IPS-11a (cell line): ENCODE results near the gene RTEL1.
A peak's percentile ranks its signal among the peaks of the same experiment; 100 is the strongest.
"Not testable (repeated sequence)": the region's sequence is repeated elsewhere in the genome, so short reads cannot be mapped to it uniquely, and the experiment has no call there.

Experiments used
- H3K4me3 ChIP-seq: one replicate; pipeline ENCODE4 v1.5.1; 2013; ENCODE audit warnings: low read depth, low read length, control low read depth

Gene RTEL1, protein sequence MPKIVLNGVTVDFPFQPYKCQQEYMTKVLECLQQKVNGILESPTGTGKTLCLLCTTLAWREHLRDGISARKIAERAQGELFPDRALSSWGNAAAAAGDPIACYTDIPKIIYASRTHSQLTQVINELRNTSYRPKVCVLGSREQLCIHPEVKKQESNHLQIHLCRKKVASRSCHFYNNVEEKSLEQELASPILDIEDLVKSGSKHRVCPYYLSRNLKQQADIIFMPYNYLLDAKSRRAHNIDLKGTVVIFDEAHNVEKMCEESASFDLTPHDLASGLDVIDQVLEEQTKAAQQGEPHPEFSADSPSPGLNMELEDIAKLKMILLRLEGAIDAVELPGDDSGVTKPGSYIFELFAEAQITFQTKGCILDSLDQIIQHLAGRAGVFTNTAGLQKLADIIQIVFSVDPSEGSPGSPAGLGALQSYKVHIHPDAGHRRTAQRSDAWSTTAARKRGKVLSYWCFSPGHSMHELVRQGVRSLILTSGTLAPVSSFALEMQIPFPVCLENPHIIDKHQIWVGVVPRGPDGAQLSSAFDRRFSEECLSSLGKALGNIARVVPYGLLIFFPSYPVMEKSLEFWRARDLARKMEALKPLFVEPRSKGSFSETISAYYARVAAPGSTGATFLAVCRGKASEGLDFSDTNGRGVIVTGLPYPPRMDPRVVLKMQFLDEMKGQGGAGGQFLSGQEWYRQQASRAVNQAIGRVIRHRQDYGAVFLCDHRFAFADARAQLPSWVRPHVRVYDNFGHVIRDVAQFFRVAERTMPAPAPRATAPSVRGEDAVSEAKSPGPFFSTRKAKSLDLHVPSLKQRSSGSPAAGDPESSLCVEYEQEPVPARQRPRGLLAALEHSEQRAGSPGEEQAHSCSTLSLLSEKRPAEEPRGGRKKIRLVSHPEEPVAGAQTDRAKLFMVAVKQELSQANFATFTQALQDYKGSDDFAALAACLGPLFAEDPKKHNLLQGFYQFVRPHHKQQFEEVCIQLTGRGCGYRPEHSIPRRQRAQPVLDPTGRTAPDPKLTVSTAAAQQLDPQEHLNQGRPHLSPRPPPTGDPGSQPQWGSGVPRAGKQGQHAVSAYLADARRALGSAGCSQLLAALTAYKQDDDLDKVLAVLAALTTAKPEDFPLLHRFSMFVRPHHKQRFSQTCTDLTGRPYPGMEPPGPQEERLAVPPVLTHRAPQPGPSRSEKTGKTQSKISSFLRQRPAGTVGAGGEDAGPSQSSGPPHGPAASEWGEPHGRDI (N-terminal part only)

DNA sequence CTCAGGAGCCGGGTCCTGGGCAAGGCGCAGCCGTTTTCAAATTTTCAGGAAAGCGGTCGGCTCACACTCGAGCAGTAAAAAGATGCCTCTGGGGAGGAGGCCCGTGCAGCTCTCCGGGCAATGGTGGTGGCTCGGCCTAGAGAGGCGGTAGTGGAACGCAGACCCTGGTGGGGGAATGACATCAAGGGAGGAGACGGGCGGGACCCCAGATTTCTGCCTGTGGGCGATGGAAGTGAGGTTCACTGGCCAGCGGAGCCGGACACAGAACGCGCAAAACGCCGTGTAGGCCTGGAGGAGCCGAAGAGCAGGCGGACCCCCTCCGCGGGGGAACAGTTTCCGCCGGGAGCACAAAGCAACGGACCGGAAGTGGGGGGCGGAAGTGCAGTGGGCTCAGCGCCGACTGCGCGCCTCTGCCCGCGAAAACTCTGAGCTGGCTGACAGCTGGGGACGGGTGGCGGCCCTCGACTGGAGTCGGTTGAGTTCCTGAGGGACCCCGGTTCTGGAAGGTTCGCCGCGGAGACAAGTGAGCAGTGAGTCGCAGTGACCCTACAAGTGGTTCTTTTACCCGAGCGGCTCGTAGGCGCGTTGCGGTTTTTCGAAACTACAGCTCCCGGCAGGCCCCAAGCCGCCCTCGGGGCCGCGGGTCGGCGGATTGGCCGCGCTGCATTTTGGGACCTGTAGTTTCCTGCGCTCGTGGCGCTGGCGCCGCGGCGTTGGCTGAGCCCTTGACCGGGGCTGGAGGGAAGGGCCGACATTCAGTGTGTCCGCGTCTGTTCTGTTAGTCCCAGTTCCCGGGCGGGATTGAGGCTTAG is at the start of gene RTEL1:
Gene RTEL1, plus strand, starts transcription at position 376 of the 812 bp plus-strand sequence. CDS start 1,091 bp downstream, outside the sequence.
- H3K4me3 ChIP-seq = peak within 1 kb of the TSS; percentile 95

DNA sequence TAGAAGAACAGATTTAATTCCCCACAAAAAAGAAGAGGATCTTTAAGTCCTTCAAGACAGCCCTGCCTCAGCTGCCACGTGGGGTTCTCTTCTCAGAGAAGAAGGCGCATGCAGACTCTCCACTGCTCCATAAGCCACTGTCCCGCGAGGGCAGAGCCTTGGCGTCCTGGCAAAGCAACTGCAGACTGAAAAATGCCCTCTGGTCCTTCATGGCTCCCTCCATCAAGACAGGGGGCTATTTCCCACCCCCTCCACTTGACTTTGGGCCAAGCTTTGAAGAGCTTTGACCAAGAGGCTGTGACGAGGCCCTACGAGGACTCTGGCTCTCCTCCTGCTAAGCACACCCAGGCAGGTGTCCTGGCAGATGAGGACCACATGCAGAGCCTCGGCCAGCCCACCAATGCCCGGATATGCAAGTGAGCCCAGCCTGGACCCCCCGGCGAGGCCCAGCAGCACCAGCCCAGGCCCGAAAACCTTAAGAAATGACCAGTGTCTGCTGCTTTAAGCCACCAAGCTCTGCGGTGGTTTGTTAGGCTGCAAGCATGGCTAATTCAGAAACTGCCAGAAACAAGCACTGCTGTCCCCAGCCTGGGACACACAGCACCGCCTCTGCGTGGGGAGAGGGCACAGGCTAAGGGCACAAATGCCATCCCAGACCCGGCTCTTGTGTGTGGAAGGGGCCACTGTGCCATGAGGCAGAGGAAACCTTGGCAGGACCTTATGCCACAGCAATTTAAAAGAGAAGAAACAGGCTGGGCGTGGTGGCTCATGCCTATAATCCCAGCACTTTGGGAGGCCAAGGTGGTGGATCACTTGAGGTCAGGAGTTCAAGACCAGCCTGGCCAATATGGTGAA is 47.3 kb upstream of the RTEL1 start:
- H3K4me3 ChIP-seq = no peak overlapping the region

DNA sequence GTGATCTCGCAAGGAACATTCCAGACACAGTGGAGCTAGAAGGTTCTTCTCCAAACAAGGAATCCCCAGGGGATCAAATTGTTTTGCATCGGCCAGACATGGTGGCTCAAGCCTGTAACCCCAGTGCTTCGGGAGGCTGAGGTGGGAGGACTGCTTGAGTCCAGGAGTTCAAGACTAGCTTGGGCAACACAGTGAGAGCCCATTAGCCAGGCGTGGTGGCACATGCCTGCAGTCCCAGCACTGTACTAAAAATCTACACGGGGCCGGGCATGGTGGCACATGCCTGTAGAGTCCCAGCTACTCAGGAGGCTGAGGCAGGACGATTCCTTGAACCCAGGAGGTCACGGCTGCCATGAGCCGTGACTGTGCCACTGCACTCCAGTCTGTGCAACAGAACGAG is 46.5 kb upstream of the RTEL1 start:
- no peak overlapping the region for H3K4me3 ChIP-seq

DNA sequence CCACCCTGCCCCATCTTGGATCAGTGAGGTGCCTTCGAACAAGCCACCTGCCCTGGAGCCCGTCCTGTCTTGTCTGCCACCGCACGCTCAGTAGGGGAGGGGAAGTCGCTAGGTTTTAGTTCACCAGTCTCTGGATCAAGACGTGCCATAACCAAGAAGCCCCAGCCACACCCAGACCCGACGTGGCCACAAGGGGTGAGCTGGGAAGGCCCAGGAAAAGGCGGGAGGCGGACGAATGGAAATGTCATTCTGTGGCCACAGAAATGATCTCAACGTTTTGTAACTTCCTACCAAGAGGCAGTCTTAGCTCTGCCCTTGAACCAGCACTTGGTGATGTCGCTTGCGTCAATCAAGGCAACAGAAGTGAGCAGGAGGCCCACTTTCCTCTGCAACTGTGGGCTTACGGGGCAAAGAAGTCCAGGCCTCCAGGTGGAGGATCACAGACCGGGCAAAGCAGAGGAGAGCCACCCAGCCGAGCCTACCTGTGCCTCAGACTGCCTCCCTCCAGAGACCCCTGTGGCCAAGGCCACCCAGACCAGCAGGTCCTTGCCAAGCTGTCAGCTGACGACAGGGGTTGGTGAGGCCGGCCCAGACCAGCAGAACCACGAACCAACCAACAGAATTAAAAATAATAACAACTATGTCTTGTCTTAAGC is 45.7 kb upstream of the RTEL1 start:
- no peak overlapping the region for H3K4me3 ChIP-seq

DNA sequence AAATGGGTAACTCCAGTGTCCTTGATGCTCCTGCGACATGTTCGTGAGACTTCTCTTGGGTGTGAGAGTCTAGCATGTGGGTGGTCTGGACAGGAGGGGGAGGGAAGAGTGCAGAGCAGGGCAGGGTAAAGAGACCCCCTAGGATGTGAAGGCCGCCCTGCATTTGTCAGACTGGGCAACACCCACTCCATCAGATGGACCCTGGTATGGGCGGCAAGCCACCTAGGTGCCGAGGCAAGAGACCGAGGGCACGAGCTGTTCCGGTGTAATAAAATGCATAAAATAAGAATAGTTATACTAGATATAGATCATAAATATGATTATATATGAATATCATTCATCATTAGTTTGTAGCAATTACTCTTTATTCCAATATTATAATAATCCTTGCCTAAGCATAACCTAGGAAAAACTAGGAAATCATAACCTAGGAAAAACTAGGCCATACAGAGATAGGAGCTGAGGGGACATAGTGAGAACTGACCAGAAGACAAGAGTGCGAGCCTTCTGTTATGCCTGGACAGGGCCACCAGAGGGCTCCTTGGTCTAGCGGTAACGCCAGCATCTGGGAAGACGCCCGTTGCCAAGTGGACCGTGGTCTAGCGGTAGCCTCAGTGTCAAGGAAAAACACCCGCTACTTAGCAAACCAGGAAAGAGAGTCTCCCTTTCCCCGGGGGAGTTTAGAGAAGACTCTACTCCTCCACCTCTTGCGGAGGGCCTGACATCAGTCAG is 44.1 kb upstream of the RTEL1 start:
- H3K4me3 ChIP-seq = not testable (repeated sequence)

DNA sequence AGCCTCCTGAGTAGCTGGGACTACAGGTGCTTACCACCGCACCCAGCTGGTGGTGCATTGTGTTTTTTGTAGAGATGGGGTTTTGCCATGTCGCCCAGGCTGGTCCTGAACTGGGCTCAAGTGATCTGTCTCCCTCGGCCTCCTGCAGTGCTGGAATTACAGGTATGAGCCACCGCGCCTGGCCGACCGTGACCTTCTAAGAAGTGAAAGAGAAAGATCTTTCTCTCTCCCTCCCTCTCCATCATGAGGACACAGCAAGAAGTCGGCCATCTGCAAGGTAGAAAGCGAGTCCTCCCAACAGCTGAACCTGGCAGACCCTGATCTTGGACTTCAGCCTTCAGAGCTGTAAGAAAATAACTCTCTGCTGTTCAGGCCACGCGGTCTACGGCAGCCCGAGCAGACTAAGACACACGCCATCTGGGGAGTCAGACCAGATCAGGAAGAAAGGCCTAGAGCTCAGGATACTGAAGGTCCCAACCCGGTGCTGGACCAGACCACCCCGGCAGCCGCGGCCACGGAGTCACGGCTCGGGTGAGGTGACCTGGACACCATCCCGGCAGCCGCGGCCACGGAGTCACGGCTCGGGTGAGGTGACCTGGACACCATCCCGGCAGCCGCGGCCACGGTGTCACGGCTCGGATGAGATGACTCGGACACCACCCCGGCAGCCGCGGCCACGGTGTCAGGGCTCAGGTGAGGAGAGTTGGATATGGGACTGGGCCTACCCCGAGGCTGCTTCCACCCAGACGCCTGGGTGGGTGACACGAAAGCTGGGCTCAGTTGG is 40.8 kb upstream of the RTEL1 start:
- no peak overlapping the region for H3K4me3 ChIP-seq

DNA sequence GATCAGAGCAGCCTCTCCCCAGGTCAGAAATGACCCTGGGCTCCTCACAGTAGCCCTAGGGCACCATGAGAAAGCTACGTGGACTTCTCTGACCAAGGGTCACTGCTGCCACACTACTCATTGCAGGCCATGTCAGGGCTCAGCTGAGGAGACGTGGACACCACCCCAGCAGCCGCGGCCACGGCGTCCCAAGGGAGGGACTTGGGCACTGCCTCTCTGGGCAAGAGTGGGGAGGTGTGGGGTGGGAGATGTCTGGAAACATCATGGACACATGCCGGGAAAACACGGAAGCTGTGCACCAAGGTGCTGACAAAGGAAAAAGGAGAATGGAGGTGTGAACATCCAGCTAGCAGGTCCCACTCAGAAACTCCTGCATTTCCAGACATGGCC is 40.2 kb upstream of the RTEL1 start:
- H3K4me3 ChIP-seq = no peak overlapping the region

DNA sequence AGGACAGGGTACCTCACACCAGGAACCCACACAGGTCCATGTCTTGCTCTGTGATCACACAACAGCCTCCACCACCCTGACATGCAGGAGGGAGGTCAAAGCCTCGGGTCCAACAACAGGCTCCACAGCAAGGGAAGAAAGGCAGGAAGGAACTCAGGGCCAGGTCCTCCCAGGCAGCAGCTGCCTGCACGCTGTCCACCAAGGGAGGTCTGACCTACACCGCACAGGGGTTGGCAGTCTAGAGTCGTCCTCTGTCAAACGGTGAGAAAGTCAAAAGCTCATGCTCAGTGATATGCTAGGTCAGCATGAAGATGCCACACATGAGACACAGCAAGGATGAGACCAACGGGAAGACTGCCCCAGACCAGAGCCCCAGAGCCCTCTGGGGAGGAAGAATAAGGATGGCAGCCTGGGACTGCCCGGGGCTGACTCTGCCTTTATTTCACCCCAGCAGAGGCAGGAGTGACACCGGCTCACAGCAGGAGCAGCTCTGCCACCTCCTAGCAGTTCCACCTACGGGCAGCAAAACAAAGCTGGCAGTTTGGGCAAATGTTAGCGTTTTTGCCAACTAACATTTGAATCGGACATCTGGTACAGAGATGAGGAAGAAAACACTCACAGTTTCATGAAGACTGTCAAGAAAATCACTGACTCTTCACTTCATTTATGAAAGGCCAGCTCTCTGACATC is 39.7 kb upstream of the RTEL1 start:
- no peak overlapping the region for H3K4me3 ChIP-seq

DNA sequence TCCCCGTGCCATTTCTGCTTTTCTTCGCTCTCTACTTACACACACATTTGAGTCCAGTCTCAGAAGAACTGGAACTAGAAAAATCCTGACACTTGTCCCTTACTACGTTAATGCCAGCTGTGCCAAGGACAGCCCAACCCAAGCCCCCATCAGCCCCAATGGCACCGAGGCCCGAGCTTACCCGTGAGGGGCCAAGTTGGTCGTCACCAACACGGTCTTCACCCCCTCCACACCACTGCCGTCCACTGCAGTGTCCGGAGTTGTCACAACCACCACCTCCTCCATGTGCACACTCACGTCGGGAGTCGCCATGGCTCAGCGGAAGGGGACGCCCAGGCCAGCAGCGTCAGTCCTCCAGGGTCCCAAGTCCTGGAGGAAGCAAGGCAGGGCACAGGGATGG is 39.0 kb upstream of the RTEL1 start:
- H3K4me3 ChIP-seq = no peak overlapping the region

DNA sequence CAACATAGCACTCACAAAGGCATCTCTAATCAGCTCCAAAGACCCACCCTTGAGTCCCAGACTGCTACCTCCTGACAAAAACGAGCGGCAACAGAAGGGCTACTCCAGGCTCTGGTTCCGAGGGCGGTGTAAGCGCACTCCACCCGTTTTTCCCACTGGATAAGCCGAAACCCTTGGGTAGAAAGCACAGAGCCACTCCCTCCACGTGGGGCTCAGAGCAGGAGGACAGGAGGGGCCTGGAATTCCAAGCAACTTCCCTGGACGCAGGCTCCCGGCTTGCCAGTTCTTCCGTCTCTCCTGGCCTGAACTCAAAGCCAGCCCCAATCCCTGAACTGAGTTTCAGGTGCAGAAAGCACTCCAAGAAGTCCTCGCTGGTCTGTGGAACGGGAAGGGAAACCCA is 38.6 kb upstream of the RTEL1 start:
- H3K4me3 ChIP-seq = no peak overlapping the region

DNA sequence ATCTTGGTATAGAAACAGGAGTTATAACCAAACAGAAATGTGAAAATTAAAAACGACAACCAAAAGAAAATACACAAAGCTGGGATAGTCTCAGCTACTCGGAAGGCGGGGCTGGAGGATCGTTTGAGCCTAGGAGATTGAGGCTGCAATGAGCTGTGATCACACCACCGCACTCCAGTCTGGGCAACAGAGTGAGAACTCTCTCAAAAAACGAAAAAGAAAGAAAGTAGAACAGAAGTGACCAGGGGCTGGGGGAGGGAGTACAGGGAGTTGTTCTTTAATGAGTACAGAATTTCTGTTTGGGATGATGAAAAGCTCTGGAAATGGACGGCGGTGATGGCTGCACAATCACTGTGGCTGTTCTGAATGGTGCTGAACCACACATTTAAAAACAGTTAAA is 37.1 kb upstream of the RTEL1 start:
- no peak overlapping the region for H3K4me3 ChIP-seq

DNA sequence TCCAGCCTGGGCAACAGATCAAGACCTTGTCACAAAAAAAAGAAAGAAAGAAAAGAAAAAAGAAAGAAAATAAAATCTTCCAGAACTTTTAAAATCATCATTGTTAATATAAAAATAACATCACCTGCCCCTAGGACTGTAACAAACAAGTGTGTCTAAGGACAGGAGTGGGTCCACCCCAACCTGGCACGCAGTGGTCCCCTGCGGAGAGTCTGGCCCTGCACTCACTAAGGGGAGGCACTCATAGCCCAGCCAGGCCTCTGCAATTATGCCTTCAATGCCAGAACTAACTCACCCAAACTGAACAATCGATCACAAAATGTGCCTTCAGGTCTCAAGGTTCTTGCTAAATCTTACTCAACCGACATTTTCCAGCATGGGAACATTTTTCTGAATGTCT is 36.0 kb upstream of the RTEL1 start:
- no peak overlapping the region for H3K4me3 ChIP-seq

DNA sequence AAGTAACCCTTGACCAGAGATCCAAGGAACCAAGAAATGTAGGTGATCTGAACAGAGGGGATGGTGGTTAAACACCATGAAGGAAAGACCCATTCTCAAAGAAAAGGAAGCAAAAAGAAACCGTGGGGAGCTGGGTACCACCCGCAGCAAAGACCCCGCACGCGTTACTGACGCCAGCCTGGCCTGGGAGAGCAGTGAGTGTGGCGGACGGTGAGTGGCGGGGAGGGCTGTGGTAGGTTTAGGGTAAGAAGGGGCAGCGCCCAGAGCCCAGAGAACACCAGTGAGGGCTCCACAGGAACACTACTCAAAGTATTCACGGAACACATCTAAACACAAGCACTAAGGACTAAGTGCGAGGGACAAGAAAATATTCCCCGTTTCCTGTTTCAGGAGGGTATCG is 35.4 kb upstream of the RTEL1 start:
- H3K4me3 ChIP-seq = no peak overlapping the region

DNA sequence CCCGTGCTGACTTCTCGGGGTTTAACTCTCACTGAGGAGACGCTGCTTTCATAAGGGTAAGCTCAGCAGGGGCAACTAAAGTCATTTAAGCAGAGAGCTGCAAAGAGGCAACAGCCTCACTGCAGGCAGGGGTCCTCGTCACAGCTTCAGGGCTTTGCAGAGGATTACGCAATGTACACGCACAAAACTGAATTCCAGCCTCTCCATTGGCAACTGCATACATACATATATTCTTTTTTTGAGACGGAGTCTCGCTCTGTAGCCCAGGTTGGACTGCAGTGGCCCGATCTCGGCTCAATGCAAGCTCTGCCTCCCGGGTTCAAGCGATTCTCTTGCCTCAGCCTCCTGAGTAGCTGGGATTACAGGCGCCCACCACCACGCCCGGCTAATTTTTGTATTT is 33.6 kb upstream of the RTEL1 start:
- H3K4me3 ChIP-seq = no peak overlapping the region

DNA sequence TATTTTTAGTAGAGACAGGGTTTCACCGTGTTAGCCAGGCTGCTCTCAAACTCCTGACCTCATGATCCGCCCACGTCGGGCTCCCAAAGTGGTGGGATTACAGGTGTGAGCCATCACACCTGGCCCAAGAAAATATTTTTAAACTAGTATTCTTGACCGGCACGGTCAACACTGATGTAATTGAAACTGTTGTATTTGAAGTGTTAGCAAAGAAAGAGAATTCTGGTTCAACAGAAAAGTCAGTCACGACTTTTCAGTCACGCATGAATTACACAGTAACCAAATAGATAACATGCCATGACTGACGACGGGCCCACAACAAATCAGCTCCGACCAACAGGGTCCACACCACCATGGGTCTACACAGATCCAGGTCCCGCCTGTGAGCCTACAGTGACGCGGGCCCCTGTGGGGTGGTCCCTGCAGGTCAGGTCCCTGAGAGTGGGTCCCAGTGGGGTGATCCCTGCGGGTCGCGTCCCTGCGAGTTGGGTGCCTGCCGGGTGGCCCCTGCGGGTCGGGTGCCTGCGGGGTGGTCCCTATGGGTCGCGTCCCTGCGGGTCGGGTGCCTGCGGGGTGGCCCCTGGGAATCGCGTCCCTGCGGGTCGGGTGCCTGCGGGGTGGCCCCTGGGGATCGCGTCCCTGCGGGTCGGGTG is 32.2 kb upstream of the RTEL1 start:
- H3K4me3 ChIP-seq = peak overlapping the region; percentile 79

DNA sequence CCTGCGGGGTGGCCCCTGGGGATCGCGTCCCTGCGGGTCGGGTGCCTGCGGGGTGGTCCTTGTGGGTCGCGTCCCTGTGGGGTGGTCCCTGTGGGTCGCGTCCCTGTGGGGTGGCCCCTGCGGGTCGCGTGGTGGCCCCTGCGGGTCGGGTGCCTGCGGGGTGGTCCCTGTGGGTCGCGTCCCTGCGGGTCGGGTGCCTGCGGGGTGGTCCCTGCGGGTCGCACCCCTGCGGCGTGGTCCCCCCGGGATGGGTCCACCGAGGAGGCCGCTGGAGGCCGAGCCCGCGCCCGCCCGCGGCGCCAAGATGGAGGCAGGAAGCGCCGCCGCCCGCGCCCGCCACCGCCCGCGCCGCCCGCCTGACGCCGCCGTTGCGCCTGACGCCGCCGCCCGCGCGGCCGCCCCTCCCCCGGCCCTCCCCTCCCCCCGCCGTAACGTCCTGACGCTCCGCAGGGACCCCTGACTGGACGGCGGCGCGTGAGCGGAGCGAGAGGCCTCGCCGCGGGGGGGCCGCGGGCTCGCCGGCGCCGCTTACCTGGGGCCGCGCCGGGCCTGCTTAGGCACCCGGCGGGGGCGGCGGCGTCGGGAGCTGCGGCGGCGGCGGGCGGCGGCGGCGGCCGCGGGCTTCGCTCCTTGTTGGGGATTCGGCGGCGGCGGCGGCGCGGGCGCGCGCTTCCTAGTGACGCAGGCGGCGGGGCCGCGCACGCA is 31.5 kb upstream of the RTEL1 start, which contains the start of gene GMEB2:
Gene GMEB2, minus strand, starts transcription at position 678 of the 705 bp plus-strand sequence. CDS start 7,704 bp downstream, outside the sequence.
- peak within 1 kb of the TSS; percentile 92 for H3K4me3 ChIP-seq
